WTC11 (cell line): Measurements from ENCODE around the gene KCNN1. TPM values are rescaled to one million over a fixed set of nuclear protein-coding genes. Genes with fewer than 3 reads are reported as not detected.

Experiments
- ATAC-seq: fragments of 200-7000 bp; cut with Tn5 transposase; 2 replicates; pipeline ENCODE4 v1.10.0; 2021; ENCODE audit warnings: mild to moderate bottlenecking, moderate library complexity
- CTCF ChIA-PET: fragments of 300-600 bp; sonication (Branson Sonifier 250); formaldehyde crosslinking; loops from one replicate; lab custom pipeline; 2021; ENCODE audit warnings: antibody characterized with exemption; lab: Charles Lee
- POLR2A ChIA-PET: fragments of 350-600 bp; sonication (Branson Sonifier 250); formaldehyde crosslinking; loops from one replicate; lab custom pipeline; 2021; ENCODE audit warnings: antibody characterized with exemption; lab: Charles Lee
- DNase-seq: peaks from one replicate; pipeline ENCODE4 v3.0.0; 2021; ENCODE audit warnings: low spot score
- H3K27ac Mint-ChIP-seq: 2 replicates; pipeline ENCODE4 v1.8.0; 2021; ENCODE audit warnings: mixed read lengths
- H3K27me3 Mint-ChIP-seq: 2 replicates; pipeline ENCODE4 v1.8.0; 2021; ENCODE audit warnings: low read depth, mild to moderate bottlenecking, moderate library complexity, mixed read lengths
- H3K36me3 Mint-ChIP-seq: 2 replicates; pipeline ENCODE4 v1.8.0; 2021; ENCODE audit warnings: mixed read lengths
- H3K4me1 Mint-ChIP-seq: 2 replicates; pipeline ENCODE4 v1.8.0; 2022; ENCODE audit warnings: mixed read lengths
- H3K4me3 Mint-ChIP-seq: 2 replicates; pipeline ENCODE4 v1.8.0; 2021; ENCODE audit warnings: mild to moderate bottlenecking, moderate library complexity, mixed read lengths
- H3K9me3 Mint-ChIP-seq: 2 replicates; pipeline ENCODE4 v1.8.0; 2021; ENCODE audit warnings: mixed read lengths
- AFF4 ChIP-seq: sonication (generic); formaldehyde crosslinking; IDR thresholded peaks from 2 replicates; pipeline ENCODE4 v1.8.1; 2023; ENCODE audit warnings: mild to moderate bottlenecking, missing genetic modification reagents, borderline replicate concordance
- E2F5 ChIP-seq: sonication (generic); formaldehyde crosslinking; IDR thresholded peaks from 2 replicates; pipeline ENCODE4 v1.8.1; 2022; ENCODE audit warnings: mild to moderate bottlenecking, moderate library complexity, missing genetic modification reagents
- EMX1 ChIP-seq: fragments of 250-450 bp; sonication (Bioruptor Pico); IDR thresholded peaks from 2 replicates; pipeline ENCODE4 v1.8.0; 2021; ENCODE audit warnings: mild to moderate bottlenecking
- ETV6 ChIP-seq: sonication (generic); formaldehyde crosslinking; IDR thresholded peaks from 2 replicates; pipeline ENCODE4 v1.8.1; 2022; ENCODE audit warnings: mild to moderate bottlenecking, missing genetic modification reagents
- FOXP1 ChIP-seq: sonication (generic); formaldehyde crosslinking; IDR thresholded peaks from 2 replicates; pipeline ENCODE4 v1.8.0; 2022; ENCODE audit warnings: missing genetic modification reagents, mild to moderate bottlenecking, moderate library complexity, borderline replicate concordance
- IRF2 ChIP-seq: sonication (generic); formaldehyde crosslinking; IDR thresholded peaks from 2 replicates; pipeline ENCODE4 v1.8.0; 2022; ENCODE audit warnings: low read depth, missing genetic modification reagents, borderline replicate concordance
- JAZF1 ChIP-seq: fragments of 250-450 bp; sonication (Bioruptor Pico); IDR thresholded peaks from 2 replicates; pipeline ENCODE4 v1.9.0; 2021; ENCODE audit warnings: moderate library complexity, mild to moderate bottlenecking, inconsistent platforms
- MXD4 ChIP-seq: fragments of 250-450 bp; sonication (Bioruptor Pico); IDR thresholded peaks from 2 replicates; pipeline ENCODE4 v1.8.0; 2021; ENCODE audit warnings: mild to moderate bottlenecking, moderate library complexity, borderline replicate concordance
- NFATC4 ChIP-seq: fragments of 250-450 bp; sonication (Bioruptor Pico); IDR thresholded peaks from 2 replicates; pipeline ENCODE4 v1.9.0; 2021; ENCODE audit warnings: mild to moderate bottlenecking
- OVOL2 ChIP-seq: fragments of 250-450 bp; sonication (Bioruptor Pico); IDR thresholded peaks from 2 replicates; pipeline ENCODE4 v1.9.0; 2021; ENCODE audit warnings: mild to moderate bottlenecking, borderline replicate concordance
- RELA ChIP-seq: sonication (generic); formaldehyde crosslinking; IDR thresholded peaks from 2 replicates; pipeline ENCODE4 v1.8.1; 2022; ENCODE audit warnings: missing genetic modification reagents, mild to moderate bottlenecking, borderline replicate concordance
- RORB ChIP-seq: fragments of 250-450 bp; sonication (Bioruptor Pico); IDR thresholded peaks from 2 replicates; pipeline ENCODE4 v1.9.0; 2021; ENCODE audit warnings: mild to moderate bottlenecking
- SMAD4 ChIP-seq: sonication (generic); formaldehyde crosslinking; IDR thresholded peaks from 2 replicates; pipeline ENCODE4 v1.8.0; 2022; ENCODE audit warnings: mild to moderate bottlenecking, missing genetic modification reagents
- SP1 ChIP-seq: sonication (generic); formaldehyde crosslinking; conservative IDR thresholded peaks from 2 replicates; pipeline ENCODE4 v1.8.1; 2022; ENCODE audit warnings: missing genetic modification reagents
- USF2 ChIP-seq: sonication (generic); formaldehyde crosslinking; IDR thresholded peaks from 2 replicates; pipeline ENCODE4 v1.8.1; 2023; ENCODE audit warnings: mild to moderate bottlenecking, missing genetic modification reagents, moderate library complexity
- ZNF219 ChIP-seq: sonication (generic); formaldehyde crosslinking; IDR thresholded peaks from 2 replicates; pipeline ENCODE4 v1.8.0; 2023; ENCODE audit warnings: missing genetic modification reagents, mild to moderate bottlenecking, borderline replicate concordance
- ZNF396 ChIP-seq: fragments of 250-450 bp; sonication (Bioruptor Pico); IDR thresholded peaks from 2 replicates; pipeline ENCODE4 v1.8.0; 2021; ENCODE audit warnings: mild to moderate bottlenecking, moderate library complexity, borderline replicate concordance
- ZNF416 ChIP-seq: fragments of 250-450 bp; sonication (Bioruptor Pico); IDR thresholded peaks from 2 replicates; pipeline ENCODE4 v1.9.0; 2021; ENCODE audit warnings: mild to moderate bottlenecking, inconsistent platforms
- ZNF423 ChIP-seq: fragments of 250-450 bp; sonication (Bioruptor Pico); IDR thresholded peaks from 2 replicates; pipeline ENCODE4 v2.1.2; 2022; ENCODE audit warnings: mild to moderate bottlenecking, moderate library complexity
- total RNA-seq: library from RNA; stranded (reverse); gene quantifications from 3 replicates; pipeline ENCODE4 v1.2.3, GENCODE V29; 2021
- TF ChIP-seq, protein P1 (sequence below): fragments of 250-450 bp; sonication (Bioruptor Pico); IDR thresholded peaks from 2 replicates; pipeline ENCODE4 v1.9.0; 2021; ENCODE audit warnings: mild to moderate bottlenecking

KCNN1 gene
- total RNA-seq, 1 experiment from 2014 or later, result 15.3 TPM

DNA sequence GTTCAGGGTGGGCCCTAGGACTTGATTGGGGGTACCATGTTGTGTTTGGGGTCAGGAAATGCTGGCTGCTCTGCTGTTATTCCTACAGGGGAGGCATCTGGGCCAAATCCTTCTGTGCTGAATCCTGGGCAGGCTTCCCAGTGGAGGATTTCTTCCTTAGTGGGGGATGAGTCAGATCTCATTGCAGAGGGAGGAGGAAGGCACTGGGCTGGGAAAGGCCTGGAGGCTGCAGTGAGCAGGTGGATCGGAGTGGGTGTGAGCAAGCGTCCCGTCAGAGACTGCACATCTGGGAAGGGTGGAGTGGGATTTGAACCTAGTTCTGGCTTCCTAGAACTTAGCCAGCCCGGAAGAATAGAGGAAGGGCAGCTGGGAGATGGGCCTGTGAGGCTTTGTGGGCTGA is 22.6 kb upstream of the KCNN1 start (continued):
- TF ChIP-seq, protein P1, sequence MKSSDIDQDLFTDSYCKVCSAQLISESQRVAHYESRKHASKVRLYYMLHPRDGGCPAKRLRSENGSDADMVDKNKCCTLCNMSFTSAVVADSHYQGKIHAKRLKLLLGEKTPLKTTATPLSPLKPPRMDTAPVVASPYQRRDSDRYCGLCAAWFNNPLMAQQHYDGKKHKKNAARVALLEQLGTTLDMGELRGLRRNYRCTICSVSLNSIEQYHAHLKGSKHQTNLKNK (CRISPR knock-in tag), result no peak
- TF ChIP-seq ZNF219 (CRISPR knock-in tag), result no peak
- TF ChIP-seq SMAD4 (CRISPR knock-in tag), result no peak
- TF ChIP-seq, all 79 proteins: peak for 0

DNA sequence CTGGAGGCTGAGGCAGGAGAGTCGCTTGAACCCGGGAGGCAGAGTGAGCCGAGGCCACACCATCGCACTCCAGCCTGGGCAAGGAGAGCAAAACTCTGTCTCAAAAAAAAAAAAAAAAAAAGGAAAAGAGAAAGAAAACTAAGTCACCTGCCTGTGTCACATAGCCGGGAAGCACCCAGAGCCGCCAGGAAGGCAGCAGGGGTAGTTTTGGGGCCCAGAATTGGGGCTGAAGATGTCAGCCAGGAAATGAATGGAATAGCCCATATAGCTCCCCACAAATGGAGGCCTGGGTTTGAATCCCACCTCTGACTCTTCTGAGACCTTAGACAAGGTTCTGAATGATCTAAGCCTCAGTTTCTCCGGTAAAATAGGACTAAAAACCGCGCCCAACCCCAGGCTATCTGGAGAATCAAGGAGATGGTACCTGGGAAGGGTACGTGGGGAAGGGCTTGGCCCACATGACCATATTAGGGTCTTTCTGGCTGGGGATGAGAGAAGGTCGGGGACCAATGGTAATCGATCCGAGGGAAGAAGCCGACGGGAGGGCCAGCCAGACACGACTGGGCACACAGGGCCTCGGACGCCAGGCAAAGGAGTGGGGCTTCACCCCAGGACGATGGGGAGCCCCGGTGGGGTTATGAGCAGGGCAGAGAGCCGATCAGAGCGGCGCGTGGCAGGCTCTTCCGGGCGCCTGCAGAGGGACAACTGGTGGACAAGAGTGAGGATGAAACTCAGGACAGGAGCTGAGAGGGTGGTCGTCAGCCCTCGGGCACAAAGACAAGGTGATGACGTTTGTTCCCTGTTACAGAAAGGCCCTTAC is 19.7 kb upstream of the KCNN1 start:
- no peak for DNase-seq
- peaks cover 33% of the 10 kb centered on the region for H3K27me3 Mint-ChIP-seq
- POLR2A ChIA-PET, result interaction anchor here (0.7 to 1.4 kb wide), 4 partner anchors 15 to 117 kb away, joined by 3 to 8 read pairs (median 7); partner anchors contain the start of genes CCDC124 and RPL18A

DNA sequence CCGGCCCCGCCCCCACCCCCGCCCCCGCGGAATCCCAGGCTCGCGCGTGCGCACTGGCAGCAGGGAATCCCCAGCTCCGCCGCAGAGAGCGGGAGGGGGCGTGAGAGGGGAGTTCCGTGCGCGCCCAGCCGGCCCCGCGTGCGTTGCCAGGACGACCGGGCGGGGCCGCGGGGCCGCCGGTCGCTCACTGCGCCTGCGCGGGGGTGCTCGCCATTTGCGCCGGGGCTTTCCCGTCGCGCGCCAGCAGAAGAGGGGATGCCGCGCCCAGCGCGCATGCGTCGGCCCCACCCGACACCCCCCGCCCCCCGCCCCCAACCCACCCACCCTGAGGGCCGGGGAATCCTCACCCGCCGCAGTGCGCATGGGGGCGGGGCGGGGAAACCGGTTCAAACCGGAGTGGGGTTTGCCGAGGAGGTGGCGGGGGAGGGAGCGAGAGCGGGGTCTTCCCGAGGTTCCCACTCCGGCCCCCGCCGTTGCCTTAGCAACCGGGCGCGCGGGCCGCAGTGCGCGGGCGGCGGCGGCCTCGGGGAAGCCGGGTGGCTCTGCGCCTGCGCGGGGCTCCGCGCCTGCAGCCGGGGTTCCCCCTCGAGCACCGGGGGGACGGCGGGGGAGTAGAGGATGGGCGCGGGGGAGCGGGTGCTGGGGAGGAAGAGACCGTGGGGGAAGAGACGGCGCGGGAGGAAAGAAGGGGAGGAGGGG is 18.9 kb upstream of the KCNN1 start:
- peaks cover 41% of the 10 kb centered on the region for H3K27me3 Mint-ChIP-seq
- TF ChIP-seq SP1 (CRISPR knock-in tag), result peak; percentile 37; the same call in 1 of the 2 replicates
- TF ChIP-seq E2F5 (CRISPR knock-in tag), result peak; percentile 44; the same call in 1 of the 2 replicates
- no peak for TF ChIP-seq NFATC4 (CRISPR knock-in tag)
- POLR2A ChIA-PET, result interaction anchor here (0.7 to 1.4 kb wide), 4 partner anchors 16 to 89 kb away, joined by 3 to 7 read pairs (median 6); partner anchors contain the start of genes CCDC124 and RPL18A
- H3K9me3 Mint-ChIP-seq, result no peaks in the 10 kb centered on the region
- ATAC-seq (peak; percentile 27), DNase-seq (peak; percentile 97)
- CTCF ChIA-PET, result interaction anchor here (0.6 to 5.1 kb wide), 17 partner anchors 7 to 331 kb away, joined by 3 to 62 read pairs (median 5); partner anchors contain the start of genes CCDC124, MPV17L2, RPL18A and SLC5A5
- no peak overlapping the region for H3K27ac Mint-ChIP-seq
- peaks cover 28% of the 10 kb centered on the region for H3K4me1 Mint-ChIP-seq
- H3K4me3 Mint-ChIP-seq, result peak overlapping the region; percentile 77
- H3K36me3 Mint-ChIP-seq, result no peaks in the 10 kb centered on the region

More for the DNA sequence above, 19.7 kb upstream of the KCNN1 start:
- H3K36me3 Mint-ChIP-seq, result no peaks in the 10 kb centered on the region
- TF ChIP-seq USF2 (CRISPR knock-in tag), result 0 out of 2 replicates have a peak, but pooled peaks have one; percentile 16
- TF ChIP-seq ETV6 (CRISPR knock-in tag), result no peak
- TF ChIP-seq ZNF416, result 0 out of 2 replicates have a peak, but pooled peaks have one; percentile 60
- TF ChIP-seq JAZF1, result no peak
- no peak for TF ChIP-seq SMAD4 (CRISPR knock-in tag)
- TF ChIP-seq EMX1, result no peak
- no peak for TF ChIP-seq RORB (CRISPR knock-in tag)
- TF ChIP-seq RELA, result no peak
- no peak for TF ChIP-seq IRF2 (CRISPR knock-in tag)
- TF ChIP-seq, all 79 proteins: peak for 2
- H3K9me3 Mint-ChIP-seq, result no peaks in the 10 kb centered on the region
- CTCF ChIA-PET, result interaction anchor here (0.6 to 5.1 kb wide), 14 partner anchors 8 to 332 kb away, joined by 3 to 62 read pairs (median 6); partner anchors contain the start of genes CCDC124, RPL18A and SLC5A5
- peak overlapping the region; percentile 95 for H3K27ac Mint-ChIP-seq
- ATAC-seq, result peak; percentile 3
- H3K4me1 Mint-ChIP-seq, result peaks cover 31% of the 10 kb centered on the region
- H3K4me3 Mint-ChIP-seq, result peak overlapping the region; percentile 79

- no peaks in the 10 kb centered on the region for H3K36me3 Mint-ChIP-seq
- POLR2A ChIA-PET, result interaction anchor here (0.5 to 1.4 kb wide), 3 partner anchors 16 to 140 kb away, joined by 3 to 7 read pairs (median 4); partner anchors contain the start of gene CCDC124
- H3K9me3 Mint-ChIP-seq, result no peaks in the 10 kb centered on the region
- DNase-seq, result peak; percentile 71
- CTCF ChIA-PET, result interaction anchor here (0.6 to 5.1 kb wide), 8 partner anchors 10 to 245 kb away, joined by 3 to 62 read pairs (median 5); partner anchors contain the start of genes CCDC124 and MPV17L2
- H3K4me1 Mint-ChIP-seq, result peaks cover 34% of the 10 kb centered on the region
- no peak overlapping the region for H3K27ac Mint-ChIP-seq
- H3K4me3 Mint-ChIP-seq, result peak overlapping the region; percentile 77
- H3K27me3 Mint-ChIP-seq, result peaks cover 47% of the 10 kb centered on the region
- ATAC-seq, result no peak
- no peak for TF ChIP-seq FOXP1 (CRISPR knock-in tag)
- no peak for TF ChIP-seq AFF4
- TF ChIP-seq OVOL2 (CRISPR knock-in tag), result no peak
- TF ChIP-seq MXD4 (CRISPR knock-in tag), result no peak
- TF ChIP-seq ZNF396 (CRISPR knock-in tag), result no peak
- TF ChIP-seq ZNF423 (CRISPR knock-in tag), result no peak
- TF ChIP-seq, protein P1 (CRISPR knock-in tag), result no peak; the same call in 1 of the 2 replicates
- TF ChIP-seq EMX1, result no peak
These were observed 18.4 kb upstream of the KCNN1 start for GRCh38 chr19:17948514-17948900.
